ENCODE results near the gene AGBL3.

DNA sequence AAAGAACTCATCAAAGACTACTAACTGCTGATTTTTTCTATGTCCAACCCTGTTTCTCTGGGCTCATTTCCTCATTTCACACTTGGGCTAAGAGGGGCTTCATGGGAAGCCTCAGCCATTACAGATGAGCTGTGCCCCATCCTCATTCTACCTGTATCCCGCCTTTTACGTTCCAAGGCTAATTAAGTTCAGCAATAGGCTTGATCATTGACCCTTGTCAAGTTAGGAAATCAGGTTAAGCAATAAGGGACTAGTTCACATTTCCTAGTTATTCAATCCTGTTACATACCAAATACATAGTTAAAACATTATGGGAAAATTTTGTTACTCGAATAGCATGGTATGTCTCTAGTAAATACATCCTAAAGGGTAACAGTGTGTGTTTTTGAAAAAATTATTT, 29.3 kb upstream of the AGBL3 start:
- TF ChIP-seq SP1 (IDR thresholded peaks at IDR 0.05) (no peak), EGR1 (IDR thresholded peaks at IDR 0.05; ENCODE audit: low read depth in 2 of 2) (no peak), TAF1 (conservative IDR thresholded peaks at IDR 0.05) (no peak), YY1 (IDR thresholded peaks at IDR 0.05) (no peak), JUND (IDR thresholded peaks at IDR 0.05) (no peak), FOXA1 (IDR thresholded peaks at IDR 0.05) (no peak), GABPA (IDR thresholded peaks at IDR 0.05 in 1 of 2, conservative IDR thresholded peaks at IDR 0.05 in 1 of 2) (no peak)
- TF ChIP-seq, protein P1, sequence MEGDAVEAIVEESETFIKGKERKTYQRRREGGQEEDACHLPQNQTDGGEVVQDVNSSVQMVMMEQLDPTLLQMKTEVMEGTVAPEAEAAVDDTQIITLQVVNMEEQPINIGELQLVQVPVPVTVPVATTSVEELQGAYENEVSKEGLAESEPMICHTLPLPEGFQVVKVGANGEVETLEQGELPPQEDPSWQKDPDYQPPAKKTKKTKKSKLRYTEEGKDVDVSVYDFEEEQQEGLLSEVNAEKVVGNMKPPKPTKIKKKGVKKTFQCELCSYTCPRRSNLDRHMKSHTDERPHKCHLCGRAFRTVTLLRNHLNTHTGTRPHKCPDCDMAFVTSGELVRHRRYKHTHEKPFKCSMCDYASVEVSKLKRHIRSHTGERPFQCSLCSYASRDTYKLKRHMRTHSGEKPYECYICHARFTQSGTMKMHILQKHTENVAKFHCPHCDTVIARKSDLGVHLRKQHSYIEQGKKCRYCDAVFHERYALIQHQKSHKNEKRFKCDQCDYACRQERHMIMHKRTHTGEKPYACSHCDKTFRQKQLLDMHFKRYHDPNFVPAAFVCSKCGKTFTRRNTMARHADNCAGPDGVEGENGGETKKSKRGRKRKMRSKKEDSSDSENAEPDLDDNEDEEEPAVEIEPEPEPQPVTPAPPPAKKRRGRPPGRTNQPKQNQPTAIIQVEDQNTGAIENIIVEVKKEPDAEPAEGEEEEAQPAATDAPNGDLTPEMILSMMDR (IDR thresholded peaks at IDR 0.05; ENCODE audit: low read depth, low read length, missing input control), result no peak
- TF ChIP-seq, protein P2, sequence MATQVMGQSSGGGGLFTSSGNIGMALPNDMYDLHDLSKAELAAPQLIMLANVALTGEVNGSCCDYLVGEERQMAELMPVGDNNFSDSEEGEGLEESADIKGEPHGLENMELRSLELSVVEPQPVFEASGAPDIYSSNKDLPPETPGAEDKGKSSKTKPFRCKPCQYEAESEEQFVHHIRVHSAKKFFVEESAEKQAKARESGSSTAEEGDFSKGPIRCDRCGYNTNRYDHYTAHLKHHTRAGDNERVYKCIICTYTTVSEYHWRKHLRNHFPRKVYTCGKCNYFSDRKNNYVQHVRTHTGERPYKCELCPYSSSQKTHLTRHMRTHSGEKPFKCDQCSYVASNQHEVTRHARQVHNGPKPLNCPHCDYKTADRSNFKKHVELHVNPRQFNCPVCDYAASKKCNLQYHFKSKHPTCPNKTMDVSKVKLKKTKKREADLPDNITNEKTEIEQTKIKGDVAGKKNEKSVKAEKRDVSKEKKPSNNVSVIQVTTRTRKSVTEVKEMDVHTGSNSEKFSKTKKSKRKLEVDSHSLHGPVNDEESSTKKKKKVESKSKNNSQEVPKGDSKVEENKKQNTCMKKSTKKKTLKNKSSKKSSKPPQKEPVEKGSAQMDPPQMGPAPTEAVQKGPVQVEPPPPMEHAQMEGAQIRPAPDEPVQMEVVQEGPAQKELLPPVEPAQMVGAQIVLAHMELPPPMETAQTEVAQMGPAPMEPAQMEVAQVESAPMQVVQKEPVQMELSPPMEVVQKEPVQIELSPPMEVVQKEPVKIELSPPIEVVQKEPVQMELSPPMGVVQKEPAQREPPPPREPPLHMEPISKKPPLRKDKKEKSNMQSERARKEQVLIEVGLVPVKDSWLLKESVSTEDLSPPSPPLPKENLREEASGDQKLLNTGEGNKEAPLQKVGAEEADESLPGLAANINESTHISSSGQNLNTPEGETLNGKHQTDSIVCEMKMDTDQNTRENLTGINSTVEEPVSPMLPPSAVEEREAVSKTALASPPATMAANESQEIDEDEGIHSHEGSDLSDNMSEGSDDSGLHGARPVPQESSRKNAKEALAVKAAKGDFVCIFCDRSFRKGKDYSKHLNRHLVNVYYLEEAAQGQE (IDR thresholded peaks at IDR 0.05), result no peak
- TF ChIP-seq, protein P3, sequence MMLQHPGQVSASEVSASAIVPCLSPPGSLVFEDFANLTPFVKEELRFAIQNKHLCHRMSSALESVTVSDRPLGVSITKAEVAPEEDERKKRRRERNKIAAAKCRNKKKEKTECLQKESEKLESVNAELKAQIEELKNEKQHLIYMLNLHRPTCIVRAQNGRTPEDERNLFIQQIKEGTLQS (IDR thresholded peaks at IDR 0.05), result no peak
- TF ChIP-seq, protein P4, sequence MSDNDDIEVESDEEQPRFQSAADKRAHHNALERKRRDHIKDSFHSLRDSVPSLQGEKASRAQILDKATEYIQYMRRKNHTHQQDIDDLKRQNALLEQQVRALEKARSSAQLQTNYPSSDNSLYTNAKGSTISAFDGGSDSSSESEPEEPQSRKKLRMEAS (IDR thresholded peaks at IDR 0.05), result no peak

Measured in liver (tissue), 3 donors.